Esophagus muscularis mucosa (tissue), 4 donors: Measurements from ENCODE around the gene ADCY3.

Experiments
- EP300 ChIP-seq: sonication (generic); formaldehyde crosslinking; IDR thresholded peaks from one replicate; pipeline ENCODE4 v1.6.1; 2017; ENCODE audit warnings: antibody characterized with exemption
- POLR2A ChIP-seq: fragments of 450-650 bp; IDR thresholded peaks from one replicate; pipeline ENCODE4 v1.6.1; 2017; ENCODE audit warnings: antibody characterized with exemption, moderate library complexity, mild to moderate bottlenecking, low read depth
- POLR2AphosphoS5 ChIP-seq, 2 donors: sonication (generic); formaldehyde crosslinking; IDR thresholded peaks; one replicate each; pipeline ENCODE4 v1.6.1; 2017; ENCODE audit warnings: antibody characterized with exemption in 2 of 2
- TF ChIP-seq, protein P1 (sequence below), 3 experiments: fragments of 200-600 bp in 2 of 3; fragments of 450-650 bp in 1 of 3; sonication (generic) in 2 of 3; IDR thresholded peaks; one replicate each; pipeline ENCODE4 v1.5.1; 2017 to 2019; ENCODE audit warnings: antibody characterized with exemption in 3 of 3, mild to moderate bottlenecking in 2 of 3, moderate library complexity in 1 of 3

DNA sequence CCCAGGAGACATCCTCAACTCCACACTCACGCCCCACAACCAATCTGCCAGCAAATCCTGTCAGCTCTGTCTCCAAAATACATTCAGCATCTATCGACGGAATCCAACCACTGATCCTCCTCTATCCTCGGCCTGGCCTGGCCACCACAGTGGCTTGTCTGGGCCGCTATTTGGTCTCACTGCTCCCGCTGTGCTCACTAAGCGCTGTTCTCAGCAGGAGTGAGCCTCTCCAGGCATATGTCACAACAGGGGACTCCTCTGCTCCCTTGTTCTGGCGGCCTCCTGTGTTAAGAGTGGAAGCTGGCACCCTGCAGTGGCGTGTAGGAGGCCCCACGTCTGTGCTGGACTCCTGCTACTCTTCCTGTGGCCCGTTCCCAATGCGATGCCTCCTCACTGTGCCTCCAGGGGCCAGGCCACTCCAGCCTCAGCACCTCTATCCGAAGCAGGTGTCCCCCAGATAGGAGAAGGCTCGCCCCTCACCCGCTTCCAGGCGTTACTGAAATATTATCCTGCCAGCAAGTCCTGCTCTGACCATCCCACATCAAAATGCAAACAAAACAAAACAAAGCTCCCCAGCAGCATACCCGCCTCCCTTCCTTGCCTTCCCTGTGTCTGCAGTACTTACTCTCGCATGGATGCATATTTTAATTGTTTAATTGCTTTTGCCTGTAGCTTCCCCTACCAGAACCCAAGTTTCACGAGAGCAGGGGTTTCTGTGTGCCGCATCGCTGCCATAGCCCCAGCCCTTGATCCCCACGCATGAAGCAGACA, 86.9 kb downstream of the ADCY3 start:
- TF ChIP-seq POLR2A (no peak), EP300 (no peak), POLR2AphosphoS5 (IDR thresholded peaks at IDR 0.05) (no peak)
- TF ChIP-seq, protein P1, sequence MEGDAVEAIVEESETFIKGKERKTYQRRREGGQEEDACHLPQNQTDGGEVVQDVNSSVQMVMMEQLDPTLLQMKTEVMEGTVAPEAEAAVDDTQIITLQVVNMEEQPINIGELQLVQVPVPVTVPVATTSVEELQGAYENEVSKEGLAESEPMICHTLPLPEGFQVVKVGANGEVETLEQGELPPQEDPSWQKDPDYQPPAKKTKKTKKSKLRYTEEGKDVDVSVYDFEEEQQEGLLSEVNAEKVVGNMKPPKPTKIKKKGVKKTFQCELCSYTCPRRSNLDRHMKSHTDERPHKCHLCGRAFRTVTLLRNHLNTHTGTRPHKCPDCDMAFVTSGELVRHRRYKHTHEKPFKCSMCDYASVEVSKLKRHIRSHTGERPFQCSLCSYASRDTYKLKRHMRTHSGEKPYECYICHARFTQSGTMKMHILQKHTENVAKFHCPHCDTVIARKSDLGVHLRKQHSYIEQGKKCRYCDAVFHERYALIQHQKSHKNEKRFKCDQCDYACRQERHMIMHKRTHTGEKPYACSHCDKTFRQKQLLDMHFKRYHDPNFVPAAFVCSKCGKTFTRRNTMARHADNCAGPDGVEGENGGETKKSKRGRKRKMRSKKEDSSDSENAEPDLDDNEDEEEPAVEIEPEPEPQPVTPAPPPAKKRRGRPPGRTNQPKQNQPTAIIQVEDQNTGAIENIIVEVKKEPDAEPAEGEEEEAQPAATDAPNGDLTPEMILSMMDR (IDR thresholded peaks at IDR 0.05): no peak
